Activated naive CD4-positive, alpha-beta T cell treated with anti-CD3 and anti-CD28 coated beads for 36 hours (primary cell): ENCODE data around the gene ZNF221. TPM values are rescaled to one million over a fixed set of nuclear protein-coding genes. Genes with fewer than 3 reads are reported as not detected.
A peak's percentile ranks its signal among the peaks of the same experiment; 100 is the strongest.

Source experiments
- CTCF ChIA-PET: fragments of 350-600 bp; sonication (Branson Sonifier 250); formaldehyde crosslinking; loops from one replicate; lab custom pipeline; 2021; ENCODE audit warnings: antibody characterized with exemption; lab: Charles Lee
- DNase-seq: peaks from one replicate; pipeline ENCODE4 v3.0.0-alpha.2; 2020
- H3K27ac Mint-ChIP-seq: one replicate; pipeline ENCODE4 v1.8.0; 2021; ENCODE audit warnings: mild to moderate bottlenecking, mixed read lengths
- H3K27me3 Mint-ChIP-seq: one replicate; pipeline ENCODE4 v1.8.0; 2021; ENCODE audit warnings: low read depth, mixed read lengths
- H3K36me3 Mint-ChIP-seq: one replicate; pipeline ENCODE4 v1.8.0; 2021; ENCODE audit warnings: low read depth, mixed read lengths
- H3K4me1 Mint-ChIP-seq: one replicate; pipeline ENCODE4 v1.8.0; 2021; ENCODE audit warnings: low read depth, mixed read lengths
- H3K4me3 Mint-ChIP-seq: one replicate; pipeline ENCODE4 v1.8.0; 2021; ENCODE audit warnings: mild to moderate bottlenecking, moderate library complexity, mixed read lengths
- H3K9me3 Mint-ChIP-seq: one replicate; pipeline ENCODE4 v1.8.0; 2021; ENCODE audit warnings: mixed read lengths
- intact Hi-C: fragments of 100-400 bp; cut with micrococcal nuclease; formaldehyde crosslinking; loops from one replicate; pipeline ENCODE4 v1.15.1; 2023
- total RNA-seq, 2 experiments: library from RNA; stranded (reverse); gene quantifications; one replicate each; pipeline ENCODE4 v1.2.3, GENCODE V29; 2021

ZNF221 gene
- total RNA-seq, 2 experiments from 2014 or later = 0.45 to 0.89 TPM

DNA sequence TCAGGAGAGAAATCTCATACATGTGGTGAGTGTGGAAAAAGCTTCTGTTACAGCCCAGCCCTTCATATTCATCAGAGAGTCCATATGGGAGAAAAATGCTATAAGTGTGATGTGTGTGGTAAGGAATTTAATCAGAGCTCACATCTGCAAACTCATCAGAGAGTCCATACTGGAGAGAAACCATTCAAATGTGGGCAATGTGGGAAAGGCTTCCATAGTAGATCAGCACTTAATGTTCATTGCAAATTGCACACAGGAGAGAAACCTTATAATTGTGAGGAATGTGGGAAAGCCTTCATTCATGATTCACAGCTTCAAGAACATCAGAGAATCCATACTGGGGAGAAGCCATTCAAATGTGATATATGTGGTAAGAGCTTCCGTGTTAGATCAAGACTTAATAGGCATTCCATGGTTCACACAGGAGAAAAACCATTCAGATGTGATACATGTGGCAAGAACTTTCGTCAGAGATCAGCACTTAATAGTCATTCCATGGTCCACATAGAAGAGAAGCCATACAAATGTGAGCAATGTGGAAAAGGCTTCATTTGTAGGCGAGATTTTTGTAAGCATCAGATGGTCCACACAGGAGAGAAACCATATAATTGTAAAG is 15.2 kb downstream of the ZNF221 start:
- DNase-seq = no peak
- no peak overlapping the region for H3K4me3 Mint-ChIP-seq
- CTCF ChIA-PET = no interaction called here
- intact Hi-C loops = no loop called here
- H3K27ac Mint-ChIP-seq = no peak overlapping the region
- peaks cover 40% of the 10 kb centered on the region for H3K9me3 Mint-ChIP-seq
- no peaks in the 10 kb centered on the region for H3K27me3 Mint-ChIP-seq
- H3K4me1 Mint-ChIP-seq = no peaks in the 10 kb centered on the region
- H3K36me3 Mint-ChIP-seq = peaks cover 39% of the 10 kb centered on the region

DNA sequence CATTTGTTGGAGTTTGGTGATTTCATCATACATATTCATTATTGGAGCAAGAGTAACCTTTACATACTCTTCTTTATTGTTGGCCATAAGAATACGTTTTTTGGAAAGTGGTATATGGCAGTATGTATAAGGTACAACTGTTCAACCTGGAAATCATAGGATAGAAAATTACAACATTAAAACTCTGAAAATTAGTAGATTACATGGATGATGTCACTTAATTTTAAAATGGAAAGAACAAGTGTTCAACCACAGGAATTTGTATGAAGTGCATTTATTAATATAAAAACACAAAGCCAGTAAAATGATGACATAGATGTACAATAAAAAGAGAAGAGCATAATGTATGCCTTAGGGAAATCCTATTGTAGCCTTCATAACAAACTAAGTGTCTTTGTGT is 25.7 kb downstream of the ZNF221 start:
- intact Hi-C loops = no loop called here
- H3K36me3 Mint-ChIP-seq = peaks cover 7% of the 10 kb centered on the region
- no peaks in the 10 kb centered on the region for H3K4me1 Mint-ChIP-seq
- DNase-seq = no peak
- no peak overlapping the region for H3K27ac Mint-ChIP-seq
- H3K4me3 Mint-ChIP-seq = no peak overlapping the region
- peaks cover 30% of the 10 kb centered on the region for H3K9me3 Mint-ChIP-seq
- CTCF ChIA-PET = no interaction called here
- no peaks in the 10 kb centered on the region for H3K27me3 Mint-ChIP-seq

DNA sequence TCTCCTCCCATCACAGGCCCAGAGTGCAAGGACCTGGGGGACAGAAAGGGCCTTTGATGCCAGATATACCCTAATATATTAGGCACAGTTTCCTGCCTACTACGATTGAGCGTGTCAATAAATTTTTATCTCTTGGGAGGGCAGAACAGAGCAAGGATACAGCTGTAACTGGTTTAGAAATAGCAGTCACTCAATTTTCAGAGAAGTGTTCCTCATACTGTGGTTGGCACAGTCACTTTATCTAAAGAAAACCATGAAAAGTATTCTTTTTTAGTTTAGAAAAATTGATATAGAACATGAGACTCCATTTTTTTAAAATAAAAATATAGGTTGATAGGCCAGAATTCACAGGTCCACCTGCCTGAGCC is 32.5 kb downstream of the ZNF221 start:
- no peaks in the 10 kb centered on the region for H3K9me3 Mint-ChIP-seq
- CTCF ChIA-PET = no interaction called here
- H3K4me3 Mint-ChIP-seq = peak overlapping the region; percentile 58
- no peak for DNase-seq
- H3K27ac Mint-ChIP-seq = no peak overlapping the region
- peaks cover 11% of the 10 kb centered on the region for H3K36me3 Mint-ChIP-seq
- H3K27me3 Mint-ChIP-seq = no peaks in the 10 kb centered on the region
- H3K4me1 Mint-ChIP-seq = peaks cover 8% of the 10 kb centered on the region
- intact Hi-C loops = no loop called here

DNA sequence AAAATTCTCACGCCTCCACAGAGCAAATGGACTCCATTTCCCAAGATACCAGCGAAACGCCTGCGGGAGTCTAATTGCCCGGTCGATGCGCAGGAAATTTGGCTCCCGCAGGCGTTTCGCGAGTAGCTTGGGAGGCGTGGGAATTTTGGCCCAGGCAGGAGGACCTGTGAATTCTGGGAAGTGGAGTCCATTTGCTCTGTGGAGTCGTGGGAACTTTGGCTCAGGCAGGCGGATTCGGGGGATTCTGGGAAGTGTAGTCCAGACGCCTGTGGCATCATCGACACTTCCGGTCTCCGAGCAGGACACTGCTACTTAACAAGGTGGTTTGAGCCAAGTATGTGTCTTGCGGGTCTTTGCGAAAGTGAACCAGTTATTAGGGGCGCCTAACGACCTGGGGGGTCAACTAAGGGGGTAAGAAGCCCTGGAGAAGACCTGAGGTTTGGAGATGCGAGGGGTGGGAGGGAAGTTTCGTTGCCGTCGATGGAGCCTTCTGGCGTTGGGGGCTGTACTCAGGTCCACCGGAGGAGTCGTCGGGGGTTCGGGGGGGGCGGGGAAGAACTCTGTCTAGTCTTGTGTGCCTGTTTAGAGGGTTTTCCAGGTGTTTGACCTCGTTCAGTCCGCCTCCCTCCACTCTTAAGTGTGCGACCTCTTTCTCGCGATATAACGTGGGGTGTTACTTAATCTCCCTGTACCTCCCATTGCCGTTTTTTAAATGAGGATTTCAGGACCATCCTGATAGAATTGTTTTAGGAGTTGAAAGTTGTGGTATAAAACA is 33.1 kb downstream of the ZNF221 start, which contains the start of gene ZNF155:
ZNF155 (plus strand) TSS at position 277 of the 775 bp plus-strand sequence. CDS start 4,356 bp downstream, outside the sequence.
- peak; percentile 83 for DNase-seq
- intact Hi-C loops = loop anchor here (1.0 kb wide), 4 partner anchors 18 to 111 kb away; partner anchors contain the start of genes ZNF222, ZNF230 and ZNF45
- Mint-ChIP-seq H3K27me3 (no peaks in the 10 kb centered on the region), H3K9me3 (no peaks in the 10 kb centered on the region), H3K4me1 (peaks cover 8% of the 10 kb centered on the region), H3K36me3 (peaks cover 17% of the 10 kb centered on the region), H3K27ac (peak within 1 kb of the TSS; percentile 91), H3K4me3 (peak within 1 kb of the TSS; percentile 98)
- CTCF ChIA-PET = interaction anchor here (0.6 kb wide), 1 partner anchor 19 kb away, joined by 3 read pairs; the partner anchor contains the start of gene ZNF230

DNA sequence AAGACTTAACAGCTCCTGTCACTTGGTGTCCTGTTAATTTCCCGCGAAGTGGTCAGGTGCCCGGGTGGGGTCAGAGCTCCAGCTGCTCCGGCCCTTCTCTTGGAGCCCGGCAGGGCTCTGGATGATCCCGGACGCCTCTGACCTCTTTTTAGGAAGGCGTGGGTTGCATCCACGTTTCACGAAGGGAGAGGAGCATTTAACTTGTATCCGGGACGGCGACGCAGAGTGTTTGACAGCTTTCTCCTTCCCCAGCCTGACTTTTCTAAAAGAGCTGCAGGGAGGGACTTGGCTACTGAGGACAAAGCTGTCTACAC is 33.6 kb downstream of the ZNF221 start:
- peaks cover 2% of the 10 kb centered on the region for H3K9me3 Mint-ChIP-seq
- peak overlapping the region; percentile 98 for H3K4me3 Mint-ChIP-seq
- peak overlapping the region; percentile 91 for H3K27ac Mint-ChIP-seq
- DNase-seq = no peak
- H3K4me1 Mint-ChIP-seq = peaks cover 8% of the 10 kb centered on the region
- intact Hi-C loops = loop anchor here (1.0 kb wide), 4 partner anchors 18 to 111 kb away; partner anchors contain the start of genes ZNF222, ZNF230 and ZNF45
- no peaks in the 10 kb centered on the region for H3K27me3 Mint-ChIP-seq
- CTCF ChIA-PET = no interaction called here
- H3K36me3 Mint-ChIP-seq = peaks cover 22% of the 10 kb centered on the region

DNA sequence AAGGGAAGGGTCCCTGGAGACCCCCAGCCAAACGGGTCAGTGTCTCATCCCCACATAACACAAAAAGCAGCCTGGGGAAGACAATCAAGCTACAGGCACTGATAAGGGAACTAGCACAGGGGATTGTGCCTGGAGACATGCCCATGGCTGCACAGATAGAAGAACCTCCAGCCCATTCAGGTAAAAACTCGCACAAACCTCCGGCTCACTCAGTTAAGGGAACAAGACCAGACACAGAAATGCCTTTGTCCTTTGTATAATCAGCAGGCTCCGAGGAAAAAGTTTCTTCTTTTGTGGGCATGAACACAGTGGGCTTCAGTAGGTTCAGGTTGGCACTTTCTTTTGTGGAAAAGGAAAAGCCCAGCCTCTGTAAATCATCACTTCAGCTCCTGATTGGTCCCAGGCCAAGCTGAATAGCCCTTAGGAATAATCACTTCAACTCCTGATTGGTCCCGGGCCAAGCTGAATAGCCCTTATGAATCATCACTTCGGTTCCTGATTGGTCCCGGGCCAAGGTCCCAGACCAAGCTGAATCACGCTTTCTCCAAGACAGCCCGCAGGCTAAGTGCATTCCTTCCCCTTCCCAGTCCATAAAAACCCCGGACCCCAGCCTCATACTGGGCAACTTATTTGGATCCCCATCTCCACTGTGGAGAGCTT is 46.7 kb downstream of the ZNF221 start:
- CTCF ChIA-PET = no interaction called here
- intact Hi-C loops = no loop called here
- H3K27me3 Mint-ChIP-seq = no peaks in the 10 kb centered on the region
- H3K27ac Mint-ChIP-seq = no peak overlapping the region
- no peak overlapping the region for H3K4me3 Mint-ChIP-seq
- peaks cover 33% of the 10 kb centered on the region for H3K9me3 Mint-ChIP-seq
- DNase-seq = no peak
- peaks cover 9% of the 10 kb centered on the region for H3K4me1 Mint-ChIP-seq
- peaks cover 55% of the 10 kb centered on the region for H3K36me3 Mint-ChIP-seq

DNA sequence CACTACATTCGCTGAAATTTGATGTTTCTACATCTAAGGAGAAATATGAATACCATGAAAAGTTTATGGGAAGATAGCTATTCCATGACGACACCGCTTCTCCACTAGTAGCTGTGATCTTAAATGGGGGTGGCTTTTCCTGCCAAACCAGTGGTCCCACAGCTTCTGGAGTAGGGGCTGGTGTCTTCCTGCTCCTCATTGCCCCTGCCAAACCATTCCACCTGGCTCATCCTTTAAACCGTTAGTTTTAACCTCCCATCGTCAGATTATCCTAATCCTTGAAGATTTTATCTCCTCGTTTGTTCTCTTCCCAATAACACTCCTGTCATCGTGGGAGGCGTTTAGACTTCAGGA is 51.2 kb downstream of the ZNF221 start:
- intact Hi-C loops = loop anchor here (1.0 to 10.0 kb wide), 8 partner anchors 18 to 305 kb away; partner anchors contain the start of genes ZNF155, ZNF222, ZNF224 and ZNF225
- Mint-ChIP-seq H3K27ac (peak overlapping the region; percentile 92), H3K4me1 (peaks cover 13% of the 10 kb centered on the region), H3K9me3 (peaks cover 35% of the 10 kb centered on the region), H3K27me3 (no peaks in the 10 kb centered on the region), H3K4me3 (peak overlapping the region; percentile 99), H3K36me3 (peaks cover 33% of the 10 kb centered on the region)
- DNase-seq = no peak
- CTCF ChIA-PET = no interaction called here

DNA sequence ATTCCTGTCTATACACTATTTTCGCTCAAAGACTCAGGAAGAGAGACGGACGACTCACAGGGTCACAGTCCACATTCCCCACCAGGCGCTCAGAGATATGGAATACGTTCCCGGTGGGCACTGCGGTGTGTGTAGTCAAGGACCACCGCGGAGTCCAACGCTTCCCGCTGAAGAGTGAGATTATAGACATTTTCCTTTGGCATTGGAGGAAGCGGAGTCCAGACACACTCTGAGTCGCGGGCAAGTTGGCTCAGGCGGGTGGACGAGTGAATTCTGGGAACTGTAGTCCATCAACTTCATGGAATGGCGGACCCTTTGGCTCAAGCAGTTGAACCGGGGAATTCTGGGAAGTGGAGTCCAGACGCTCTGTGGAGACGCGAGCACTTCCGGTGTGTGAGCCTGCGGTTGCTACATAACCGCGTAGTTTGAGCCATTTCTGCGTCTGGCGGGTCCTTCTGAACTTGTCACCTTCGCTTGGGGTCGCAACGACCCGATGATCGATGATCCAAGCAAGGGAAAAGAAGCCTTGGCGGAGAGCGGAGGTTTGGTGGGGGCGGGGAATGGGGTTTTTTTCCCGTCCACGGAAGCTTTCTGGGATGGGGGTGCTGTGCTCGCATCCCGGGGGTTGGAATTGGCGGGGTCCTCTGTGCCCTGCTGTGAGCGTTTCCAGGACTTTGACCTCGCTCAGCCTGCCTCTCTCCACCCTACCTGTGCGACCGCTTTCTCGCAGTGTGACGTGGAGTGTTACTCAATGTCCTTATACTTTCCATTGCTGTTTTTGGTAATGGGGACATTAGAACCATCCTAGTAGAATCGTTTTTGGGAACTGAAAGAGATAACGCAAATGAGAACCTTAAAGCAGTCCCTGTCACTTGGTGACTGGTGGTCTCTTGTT is 51.8 kb downstream of the ZNF221 start, which contains the start of gene ZNF230:
ZNF230 (plus strand) TSS at position 392 of the 895 bp plus-strand sequence. CDS start 4,122 bp downstream, outside the sequence.
- DNase-seq = peak; percentile 92
- Mint-ChIP-seq H3K36me3 (peaks cover 33% of the 10 kb centered on the region), H3K4me3 (peak within 1 kb of the TSS; percentile 99), H3K27me3 (no peaks in the 10 kb centered on the region), H3K9me3 (peaks cover 34% of the 10 kb centered on the region), H3K4me1 (peaks cover 13% of the 10 kb centered on the region), H3K27ac (peak within 1 kb of the TSS; percentile 92)
- intact Hi-C loops = loop anchor here (1.0 to 10.0 kb wide), 9 partner anchors 19 to 304 kb away; partner anchors contain the start of genes ZNF155, ZNF222, ZNF224 and ZNF225
- CTCF ChIA-PET = interaction anchor here (0.8 to 1.3 kb wide), 2 partner anchors 19 to 22 kb away, joined by 3 to 5 read pairs; partner anchors contain the start of genes ZNF155 and ZNF222

DNA sequence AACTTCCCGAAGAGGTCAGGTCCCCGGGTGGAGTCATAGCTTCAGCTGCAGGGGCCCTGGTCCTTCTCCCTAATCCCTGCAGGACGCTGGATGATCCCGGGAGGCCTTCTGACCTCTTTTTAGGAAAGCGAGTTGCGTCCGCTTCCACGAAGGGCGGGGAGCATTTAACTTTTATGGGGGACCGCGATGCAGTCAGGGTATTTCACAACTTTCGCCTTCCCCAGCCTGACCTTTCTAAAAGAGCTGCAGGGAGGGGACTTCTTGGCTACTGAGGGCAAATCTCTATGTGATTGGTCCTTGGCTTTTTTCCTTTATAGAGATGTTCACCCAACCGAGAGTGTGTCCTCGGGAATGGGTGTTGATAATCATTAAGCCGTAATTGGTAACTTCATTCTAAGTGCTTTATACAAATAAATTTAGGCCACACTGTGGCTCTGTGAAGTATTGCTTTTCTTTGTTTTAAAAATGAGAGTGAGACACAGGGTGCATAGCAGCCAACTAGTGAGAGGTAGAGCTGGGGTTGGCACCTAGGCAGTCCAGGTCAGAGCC is 52.5 kb downstream of the ZNF221 start:
- Mint-ChIP-seq H3K9me3 (peaks cover 33% of the 10 kb centered on the region), H3K27me3 (no peaks in the 10 kb centered on the region), H3K4me1 (peaks cover 13% of the 10 kb centered on the region), H3K36me3 (peaks cover 36% of the 10 kb centered on the region), H3K4me3 (peak overlapping the region; percentile 99), H3K27ac (peak overlapping the region; percentile 92)
- intact Hi-C loops = loop anchor here (1.0 to 10.0 kb wide), 4 partner anchors 69 to 304 kb away; partner anchors contain the start of genes ZNF226, ZNF235, ZNF284 and ZNF45
- no peak for DNase-seq
- CTCF ChIA-PET = interaction anchor here (0.7 to 1.3 kb wide), 2 partner anchors 21 to 39 kb away, joined by 3 to 5 read pairs; partner anchors contain the start of gene ZNF222

DNA sequence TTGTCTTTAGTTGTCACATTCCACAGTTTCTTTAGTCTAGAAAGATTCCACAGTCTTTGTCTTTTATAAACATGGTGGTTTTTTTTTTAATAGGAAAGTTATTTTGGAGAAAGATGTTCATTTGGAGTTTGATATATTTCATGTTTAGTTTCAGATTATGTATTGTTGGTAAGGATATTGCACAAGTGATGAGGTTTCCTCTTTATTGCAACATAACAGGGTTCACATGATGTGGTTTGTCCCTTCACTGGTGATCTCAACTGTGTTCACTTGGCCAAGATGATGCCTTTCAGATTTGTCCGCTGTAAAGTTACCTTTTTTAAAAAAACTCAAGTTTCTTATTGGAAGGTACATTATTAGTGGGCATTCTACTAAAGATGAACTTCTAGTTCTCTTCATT is 54.9 kb downstream of the ZNF221 start:
- Mint-ChIP-seq H3K27me3 (no peaks in the 10 kb centered on the region), H3K9me3 (peaks cover 46% of the 10 kb centered on the region), H3K4me1 (peaks cover 13% of the 10 kb centered on the region), H3K36me3 (peaks cover 58% of the 10 kb centered on the region), H3K27ac (no peak overlapping the region), H3K4me3 (no peak overlapping the region)
- CTCF ChIA-PET = no interaction called here
- intact Hi-C loops = loop anchor here (10.0 kb wide), 1 partner anchor 159 kb away; the partner anchor contains the start of gene ZNF226
- no peak for DNase-seq

DNA sequence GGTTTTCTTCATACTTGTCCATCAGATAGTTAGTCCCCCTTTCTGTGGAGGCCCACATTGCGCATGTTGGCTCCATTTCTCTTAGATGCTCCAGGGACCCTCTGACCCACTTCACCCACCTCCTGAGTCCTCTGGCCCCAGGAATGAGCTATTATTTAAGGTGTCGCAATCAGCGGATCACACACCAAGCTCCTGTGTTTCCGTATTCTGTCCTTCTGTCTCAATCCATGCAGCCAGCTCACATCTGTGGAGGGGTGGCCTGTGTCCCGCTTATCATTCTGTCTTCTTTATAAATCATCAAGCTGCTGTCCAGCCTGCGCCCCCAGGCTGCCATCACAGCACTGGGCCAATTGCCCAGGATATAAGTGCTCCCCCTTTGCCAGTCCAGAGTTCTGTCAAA is 56.4 kb downstream of the ZNF221 start:
- CTCF ChIA-PET = no interaction called here
- DNase-seq = no peak
- intact Hi-C loops = loop anchor here (10.0 kb wide), 1 partner anchor 157 kb away; the partner anchor contains the start of gene ZNF226
- H3K36me3 Mint-ChIP-seq = peaks cover 67% of the 10 kb centered on the region
- H3K9me3 Mint-ChIP-seq = peaks cover 57% of the 10 kb centered on the region
- no peak overlapping the region for H3K27ac Mint-ChIP-seq
- H3K4me3 Mint-ChIP-seq = no peak overlapping the region
- peaks cover 6% of the 10 kb centered on the region for H3K4me1 Mint-ChIP-seq
- H3K27me3 Mint-ChIP-seq = no peaks in the 10 kb centered on the region
